Neuronal stem cell (in vitro differentiated cells): Measurements from ENCODE around the gene RBM18.

Experiments
- DNase-seq: peaks from one replicate; pipeline ENCODE4 v3.0.0-alpha.2; 2013; ENCODE audit warnings: low spot score
- H2AFZ ChIP-seq: one replicate; pipeline ENCODE4 v1.6.1; 2013; ENCODE audit warnings: mild to moderate bottlenecking, low read length, inconsistent platforms
- H2AK5ac ChIP-seq: 2 replicates; pipeline ENCODE4 v1.6.1; 2013; ENCODE audit warnings: low read depth, mild to moderate bottlenecking, inconsistent platforms, low read length, moderate library complexity, mixed read lengths
- H2BK120ac ChIP-seq: 2 replicates; pipeline ENCODE4 v1.6.1; 2013; ENCODE audit warnings: low read depth, mild to moderate bottlenecking, inconsistent platforms, low read length, moderate library complexity, mixed read lengths
- H2BK12ac ChIP-seq: one replicate; pipeline ENCODE4 v1.6.1; 2013; ENCODE audit warnings: low read length, inconsistent platforms
- H2BK15ac ChIP-seq: 2 replicates; pipeline ENCODE4 v1.6.1; 2013; ENCODE audit warnings: mild to moderate bottlenecking, low read length, inconsistent platforms, mixed read lengths
- H2BK5ac ChIP-seq: one replicate; pipeline ENCODE4 v1.6.1; 2013; ENCODE audit warnings: inconsistent platforms, mild to moderate bottlenecking, low read length, moderate library complexity
- H3K14ac ChIP-seq: one replicate; pipeline ENCODE4 v1.6.1; 2013; ENCODE audit warnings: low read length, inconsistent platforms
- H3K18ac ChIP-seq: 2 replicates; pipeline ENCODE4 v1.6.1; 2013; ENCODE audit warnings: low read length, inconsistent platforms
- H3K23ac ChIP-seq: 2 replicates; pipeline ENCODE4 v1.6.1; 2013; ENCODE audit warnings: low read depth, mild to moderate bottlenecking, mixed read lengths, low read length, inconsistent platforms; ENCODE audit not compliant: poor library complexity
- H3K27ac ChIP-seq: replicated peaks from 3 replicates; pipeline ENCODE4 v1.5.1; 2013; ENCODE audit warnings: low read length, inconsistent platforms
- H3K27me3 ChIP-seq, 3 experiments: 2 replicates each; pipeline ENCODE4 v1.6.1; 2013; ENCODE audit warnings: low read length in 3 of 3, mild to moderate bottlenecking in 2 of 3, inconsistent platforms in 1 of 3, low read depth in 1 of 3, mixed read lengths in 1 of 3, moderate library complexity in 1 of 3; ENCODE audit not compliant: control insufficient read depth in 3 of 3, insufficient read depth in 3 of 3
- H3K36me3 ChIP-seq, 2 donors: replicated peaks in 1 of 2; 2 replicates each; pipeline ENCODE4 v1.6.1; 2013; ENCODE audit warnings: low read length in 2 of 2; ENCODE audit not compliant: control insufficient read depth in 2 of 2, insufficient read depth in 2 of 2
- H3K4ac ChIP-seq: 2 replicates; pipeline ENCODE4 v1.6.1; 2013; ENCODE audit warnings: inconsistent platforms, mild to moderate bottlenecking, low read length, moderate library complexity
- H3K4me1 ChIP-seq, 2 donors: 1 replicate in 1 of 2; 2 replicates in 1 of 2; pipeline ENCODE4 v1.6.1; 2013; ENCODE audit warnings: low read length in 2 of 2, low read depth in 1 of 2; ENCODE audit not compliant: control insufficient read depth in 2 of 2, insufficient read depth in 1 of 2
- H3K4me2 ChIP-seq: one replicate; pipeline ENCODE4 v1.6.1; 2013; ENCODE audit warnings: mild to moderate bottlenecking, low read length, inconsistent platforms; ENCODE audit not compliant: insufficient read depth, poor library complexity, severe bottlenecking
- H3K4me3 ChIP-seq, 2 donors: 2 replicates each; pipeline ENCODE4 v1.5.1; 2013; ENCODE audit warnings: low read length in 2 of 2, mild to moderate bottlenecking in 2 of 2, inconsistent platforms in 1 of 2, moderate library complexity in 1 of 2
- H3K79me1 ChIP-seq: one replicate; pipeline ENCODE4 v1.6.1; 2013; ENCODE audit warnings: low read depth, mild to moderate bottlenecking, inconsistent platforms, low read length, moderate library complexity
- H3K9ac ChIP-seq: one replicate; pipeline ENCODE4 v1.6.1; 2013; ENCODE audit warnings: mild to moderate bottlenecking, low read depth, low read length, inconsistent platforms; ENCODE audit not compliant: poor library complexity
- H3K9me3 ChIP-seq, 2 donors: replicated peaks in 1 of 2; 2 replicates each; pipeline versions ENCODE3 to v1.6.1; 2013; ENCODE audit warnings: low read length in 2 of 2, mild to moderate bottlenecking in 2 of 2, inconsistent platforms in 1 of 2, low read depth in 1 of 2, mixed read lengths in 1 of 2, moderate library complexity in 1 of 2; ENCODE audit not compliant: control insufficient read depth in 2 of 2, insufficient read depth in 1 of 2
- H4K8ac ChIP-seq: one replicate; pipeline ENCODE4 v1.6.1; 2013; ENCODE audit warnings: low read depth, mild to moderate bottlenecking, inconsistent platforms, low read length, moderate library complexity
- H4K91ac ChIP-seq: one replicate; pipeline ENCODE4 v1.6.1; 2013; ENCODE audit warnings: low read length, low read depth, mild to moderate bottlenecking, inconsistent platforms; ENCODE audit not compliant: poor library complexity
- WGBS, 2 donors: extraction: QIAGEN DNeasy Blood & Tissue Kit; methylation state at CpG; one replicate each; pipeline ENCODE4 v1.1.7; 2013; ENCODE audit warnings: missing lambda C conversion rate in 2 of 2, mixed read lengths in 1 of 2; ENCODE audit not compliant: insufficient read length in 2 of 2, insufficient replicate concordance in 1 of 2; ENCODE audit errors: extremely low coverage in 2 of 2; 5-methylcytosine and 5-hydroxymethylcytosine counted together

RBM18 gene

GRCh38 chr9:122190597-122191381 lies 73.9 kb downstream of the RBM18 start:
- Histone ChIP-seq H3K14ac (no peak overlapping the region), H2AK5ac (peak overlapping the region; percentile 80)
- WGBS, 2 donors: no CpG with 5 or more reads among the region's 12 CpGs

GRCh38 chr9:122188369-122188768 lies 76.3 kb downstream of the RBM18 start:
- H3K4ac ChIP-seq: no peak overlapping the region
- no peak overlapping the region for H3K4me2 ChIP-seq
- H3K27me3 ChIP-seq: peaks cover 0 to 64% (median 0%) of the 10 kb centered on the region in 3 experiments
- H2AK5ac ChIP-seq: no peak overlapping the region
- H3K4me3 ChIP-seq: no peak overlapping the region
- H4K91ac ChIP-seq: no peak overlapping the region
- H3K36me3 ChIP-seq: no peaks in the 10 kb centered on the region
- peak overlapping the region; percentile 1 for H3K14ac ChIP-seq
- DNase-seq: no peak
- H2BK120ac ChIP-seq: no peak overlapping the region
- WGBS, 2 donors: no CpG with 5 or more reads among the region's 6 CpGs
- no peak overlapping the region for H2BK15ac ChIP-seq
- peaks cover 0 to 2% of the 10 kb centered on the region in 2 donors for H3K4me1 ChIP-seq
- no peak overlapping the region for H2AFZ ChIP-seq
- H3K9me3 ChIP-seq: no peaks in the 10 kb centered on the region
- no peak overlapping the region for H3K23ac ChIP-seq
- no peak overlapping the region for H3K9ac ChIP-seq
- no peak overlapping the region for H4K8ac ChIP-seq
- H2BK5ac ChIP-seq: no peak overlapping the region
- no peak overlapping the region for H2BK12ac ChIP-seq
- no peaks in the 10 kb centered on the region for H3K79me1 ChIP-seq
- no peak overlapping the region for H3K18ac ChIP-seq
- no peak overlapping the region for H3K27ac ChIP-seq

More at GRCh38 chr9:122190597-122191381, 73.9 kb downstream of the RBM18 start:
- Histone ChIP-seq H2AFZ (no peak overlapping the region), H3K9ac (no peak overlapping the region), H2BK12ac (no peak overlapping the region), H4K8ac (no peak overlapping the region), H3K18ac (peak overlapping the region; percentile 41), H3K79me1 (no peaks in the 10 kb centered on the region), H3K4me3 (peak overlapping the region in 1 of 2 donors; percentile 12), H2BK5ac (no peak overlapping the region), H3K23ac (peak overlapping the region; percentile 38), H3K4ac (no peak overlapping the region), H2BK15ac (no peak overlapping the region), H3K27me3 (peaks cover 0 to 70% (median 0%) of the 10 kb centered on the region in 3 experiments), H3K9me3 (no peaks in the 10 kb centered on the region), H2BK120ac (no peak overlapping the region), H4K91ac (no peak overlapping the region), H3K4me2 (no peak overlapping the region), H3K36me3 (no peaks in the 10 kb centered on the region), H3K4me1 (peaks cover 0 to 2% of the 10 kb centered on the region in 2 donors), H3K27ac (no peak overlapping the region)
- no peak for DNase-seq
